Lung (tissue), 12 donors: ENCODE results near the gene PTPRN2. TPM values are rescaled to one million over a fixed set of nuclear protein-coding genes. Genes with fewer than 3 reads are reported as not detected.

Experiments
- ATAC-seq: fragments of 200-7000 bp; cut with Tn5 transposase; one replicate; pipeline ENCODE4 v1.9.1; 2020; ENCODE audit warnings: moderate number of reproducible peaks; ENCODE audit not compliant: insufficient read depth, low FRiP score
- DNase-seq, 3 donors: peaks; one replicate each; pipeline ENCODE4 v3.0.0-alpha.2; 2013 to 2017
- H3K27ac ChIP-seq, 2 donors: one replicate each; pipeline ENCODE4 v1.5.1; 2013; ENCODE audit warnings: mild to moderate bottlenecking in 2 of 2, moderate library complexity in 2 of 2, control low read depth in 1 of 2, inconsistent platforms in 1 of 2, low read depth in 1 of 2, low read length in 1 of 2
- H3K27me3 ChIP-seq, 3 donors: one replicate each; pipeline ENCODE4 v1.5.1; 2013; ENCODE audit warnings: low read length in 2 of 3; ENCODE audit not compliant: control insufficient read depth in 3 of 3, insufficient read depth in 3 of 3
- H3K36me3 ChIP-seq, 4 donors: one replicate each; pipeline ENCODE4 v1.5.1; 2013; ENCODE audit warnings: low read length in 4 of 4, mild to moderate bottlenecking in 1 of 4, moderate library complexity in 1 of 4; ENCODE audit not compliant: control insufficient read depth in 4 of 4, insufficient read depth in 4 of 4
- H3K4me1 ChIP-seq, 5 donors: one replicate each; pipeline ENCODE4 v1.5.1; 2013; ENCODE audit warnings: low read length in 5 of 5, mild to moderate bottlenecking in 2 of 5, moderate library complexity in 1 of 5; ENCODE audit not compliant: control insufficient read depth in 5 of 5, insufficient read depth in 5 of 5
- H3K4me3 ChIP-seq: one replicate; pipeline ENCODE4 v1.5.1; 2013; ENCODE audit warnings: mild to moderate bottlenecking, control low read depth, moderate library complexity
- H3K9ac ChIP-seq, 2 donors: one replicate each; pipeline ENCODE4 v1.5.1; 2013; ENCODE audit warnings: low read length in 2 of 2, control low read depth in 1 of 2; ENCODE audit not compliant: insufficient read depth in 1 of 2
- H3K9me3 ChIP-seq, 4 donors: one replicate each; pipeline ENCODE4 v1.5.1; 2013; ENCODE audit warnings: low read length in 3 of 4, mild to moderate bottlenecking in 1 of 4, moderate library complexity in 1 of 4; ENCODE audit not compliant: control insufficient read depth in 4 of 4, insufficient read depth in 3 of 4
- WGBS, 2 donors: extraction: QIAGEN DNeasy Blood & Tissue Kit; methylation state at CpG; one replicate each; pipeline ENCODE4 v1.1.7; 2013; 5-methylcytosine and 5-hydroxymethylcytosine counted together
- polyA plus RNA-seq, 2 donors: library from polyadenylated mRNA; stranded (reverse); fragments of 200-250 nt; gene quantifications; one replicate each; pipeline ENCODE4 v1.2.1, GENCODE V29; 2013
- total RNA-seq, 2 donors: library from RNA; depleted of rRNA in 1 of 2; stranded (reverse); fragments of >200 nt in 1 of 2; gene quantifications; one replicate each; pipeline ENCODE4 v1.2.1, GENCODE V29; 2014 to 2021
- TF ChIP-seq, protein P1 (sequence below): IDR thresholded peaks from 2 replicates; pipeline ENCODE4 v1.5.1; 2012; ENCODE audit warnings: mild to moderate bottlenecking; ENCODE audit errors: control extremely low read depth, extremely low read depth
- donor health status: control.
- donor health status: control.
- donor health status: Bipolar disorder and iron deficiency.
- donor health status: healthy.
- donor health status: DM: yes; HTN: yes; CAD: no.

PTPRN2 gene
- total and polyA plus RNA-seq, 4 donors = 2.1 to 7.4 (median 4.4) TPM

DNA sequence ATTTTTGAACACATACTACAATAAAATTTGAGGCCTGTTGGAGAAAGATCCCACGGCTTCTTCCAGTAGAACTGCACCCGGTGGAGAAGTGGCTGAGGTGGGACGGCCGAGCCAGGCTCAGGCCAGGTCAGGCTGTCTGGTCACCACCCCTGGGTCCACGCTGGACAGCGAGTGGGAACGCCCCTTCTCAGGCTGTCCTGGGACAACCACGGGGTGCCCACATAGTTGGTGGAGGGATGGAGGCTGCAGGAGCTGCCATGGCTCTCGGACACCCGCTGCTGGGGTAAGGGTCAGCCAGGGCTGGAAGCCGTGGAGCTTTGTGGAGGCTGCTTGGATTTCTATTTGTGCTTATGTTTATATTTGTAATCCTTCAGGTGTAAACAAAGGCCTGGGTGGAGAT, 1044.3 kb downstream of the PTPRN2 start:
- no peak for ATAC-seq
- TF ChIP-seq, protein P1, sequence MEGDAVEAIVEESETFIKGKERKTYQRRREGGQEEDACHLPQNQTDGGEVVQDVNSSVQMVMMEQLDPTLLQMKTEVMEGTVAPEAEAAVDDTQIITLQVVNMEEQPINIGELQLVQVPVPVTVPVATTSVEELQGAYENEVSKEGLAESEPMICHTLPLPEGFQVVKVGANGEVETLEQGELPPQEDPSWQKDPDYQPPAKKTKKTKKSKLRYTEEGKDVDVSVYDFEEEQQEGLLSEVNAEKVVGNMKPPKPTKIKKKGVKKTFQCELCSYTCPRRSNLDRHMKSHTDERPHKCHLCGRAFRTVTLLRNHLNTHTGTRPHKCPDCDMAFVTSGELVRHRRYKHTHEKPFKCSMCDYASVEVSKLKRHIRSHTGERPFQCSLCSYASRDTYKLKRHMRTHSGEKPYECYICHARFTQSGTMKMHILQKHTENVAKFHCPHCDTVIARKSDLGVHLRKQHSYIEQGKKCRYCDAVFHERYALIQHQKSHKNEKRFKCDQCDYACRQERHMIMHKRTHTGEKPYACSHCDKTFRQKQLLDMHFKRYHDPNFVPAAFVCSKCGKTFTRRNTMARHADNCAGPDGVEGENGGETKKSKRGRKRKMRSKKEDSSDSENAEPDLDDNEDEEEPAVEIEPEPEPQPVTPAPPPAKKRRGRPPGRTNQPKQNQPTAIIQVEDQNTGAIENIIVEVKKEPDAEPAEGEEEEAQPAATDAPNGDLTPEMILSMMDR = no peak
- DNase-seq = no peak

DNA sequence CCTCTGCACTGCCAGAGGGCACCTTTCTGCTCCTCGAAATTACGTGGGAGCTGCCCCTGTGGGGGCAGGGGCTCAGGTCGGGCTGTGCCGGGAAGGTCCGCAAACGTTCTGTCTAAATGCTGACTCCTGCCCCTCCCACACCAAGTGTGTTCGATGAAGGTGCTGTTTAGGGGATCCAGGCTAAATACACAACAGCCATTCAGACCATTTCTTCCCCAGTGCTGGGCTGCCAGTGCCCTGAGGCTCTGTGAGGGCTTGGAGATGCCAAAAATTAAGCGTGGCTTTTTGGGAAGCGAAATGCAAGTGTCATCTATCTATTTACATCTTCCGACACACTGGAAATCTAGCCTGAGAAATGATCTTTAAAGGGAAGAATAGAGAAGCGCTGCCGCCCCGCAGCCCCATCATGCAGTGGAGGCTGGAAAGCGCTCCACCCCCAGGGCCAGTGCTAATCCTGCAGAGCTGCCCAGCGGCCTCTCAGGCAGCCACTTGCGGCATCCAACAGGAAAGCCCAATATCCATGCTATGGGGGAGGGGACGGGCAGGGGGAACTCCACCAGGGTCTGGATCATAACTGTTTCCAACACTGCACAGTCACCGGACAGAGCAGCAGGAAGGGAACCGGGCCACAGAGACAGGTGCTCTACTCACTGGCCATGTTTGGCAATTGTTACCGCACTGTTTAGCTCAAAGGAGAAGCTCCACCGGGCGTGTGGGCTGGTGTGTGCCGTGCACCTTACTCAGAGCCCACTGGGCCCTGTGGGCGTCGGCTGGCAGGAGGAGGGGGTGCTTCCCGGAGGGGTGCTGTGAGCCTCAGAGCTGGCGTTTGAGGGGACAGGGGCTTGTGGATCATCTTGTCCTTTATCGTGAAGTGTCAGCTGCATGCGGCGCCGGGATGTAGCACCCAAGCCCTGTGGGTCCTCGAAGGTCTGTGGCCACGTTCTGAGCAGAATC, 1045.3 kb downstream of the PTPRN2 start:
- DNase-seq (no peak), ATAC-seq (no peak)
- H3K4me3 ChIP-seq = no peak overlapping the region
- H3K27ac ChIP-seq = no peak overlapping the region
- peaks cover 0 to 8% (median 0%) of the 10 kb centered on the region in 4 donors for H3K36me3 ChIP-seq
- no peaks in the 10 kb centered on the region for H3K27me3 ChIP-seq
- TF ChIP-seq, protein P1 = no peak
- WGBS, 2 donors = 92 to 93% methylated on average over 33 of the region's 33 CpGs
- H3K9ac ChIP-seq = no peak overlapping the region
- H3K4me1 ChIP-seq = no peaks in the 10 kb centered on the region
- peaks cover 0 to 11% (median 0%) of the 10 kb centered on the region in 4 donors for H3K9me3 ChIP-seq

More for the DNA sequence above, 1044.3 kb downstream of the PTPRN2 start:
- H3K4me1 ChIP-seq = no peaks in the 10 kb centered on the region
- no peak overlapping the region for H3K27ac ChIP-seq
- no peaks in the 10 kb centered on the region for H3K27me3 ChIP-seq
- H3K9me3 ChIP-seq = peaks cover 0 to 11% (median 0%) of the 10 kb centered on the region in 4 donors
- peaks cover 0 to 13% (median 0%) of the 10 kb centered on the region in 4 donors for H3K36me3 ChIP-seq
- no peak overlapping the region for H3K9ac ChIP-seq
- no peak overlapping the region for H3K4me3 ChIP-seq
- 91 to 92% methylated on average over 11 of the region's 11 CpGs for WGBS, 2 donors

DNA sequence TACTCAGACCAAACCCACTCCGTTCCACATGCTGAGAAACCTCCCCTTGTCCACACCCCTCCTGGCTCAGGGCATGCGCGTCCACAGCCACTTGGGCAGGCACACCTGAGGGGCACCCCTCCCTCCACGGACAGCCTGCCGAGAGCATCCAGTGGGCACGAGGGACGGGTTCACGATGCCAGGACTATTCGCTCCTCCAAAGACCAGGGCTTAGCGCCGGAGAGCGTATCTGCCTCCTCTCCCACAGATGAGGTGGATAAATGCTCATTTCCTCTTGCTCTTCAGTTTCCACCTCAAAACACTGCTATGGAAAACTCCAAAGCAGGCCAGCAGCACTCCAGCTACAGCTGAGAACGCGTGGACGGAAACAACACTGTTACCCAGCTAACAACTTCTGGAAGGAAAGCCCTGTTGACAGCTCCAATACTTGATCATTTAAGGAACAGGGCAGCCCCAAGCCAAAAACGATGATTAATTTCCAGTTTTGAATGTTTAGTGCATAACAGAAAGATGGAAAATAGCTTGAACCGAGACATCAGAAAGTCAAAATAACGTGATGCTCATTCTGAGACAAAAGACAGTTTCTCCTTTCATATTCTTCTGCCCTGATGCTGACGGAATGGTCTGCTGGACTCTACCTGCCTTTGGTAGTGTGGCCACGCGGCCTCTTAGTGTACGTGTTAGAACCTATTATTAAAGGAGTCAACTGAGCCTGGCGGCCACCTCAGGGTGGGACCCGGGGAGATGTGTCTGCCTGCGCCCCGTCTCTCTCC, 1046.1 kb downstream of the PTPRN2 start:
- no peak overlapping the region for H3K9ac ChIP-seq
- peaks cover 0 to 11% (median 0%) of the 10 kb centered on the region in 4 donors for H3K9me3 ChIP-seq
- no peaks in the 10 kb centered on the region for H3K4me1 ChIP-seq
- no peak overlapping the region for H3K4me3 ChIP-seq
- TF ChIP-seq, protein P1 = no peak
- no peak overlapping the region for H3K27ac ChIP-seq
- peaks cover 0 to 5% (median 0%) of the 10 kb centered on the region in 4 donors for H3K36me3 ChIP-seq
- 94 to 95% methylated on average over 26 of the region's 26 CpGs for WGBS, 2 donors
- ATAC-seq (no peak), DNase-seq (no peak)
- no peaks in the 10 kb centered on the region for H3K27me3 ChIP-seq
